Measurements from ENCODE around the gene LUZP4. TPM values are rescaled to one million over a fixed set of nuclear protein-coding genes. Genes with fewer than 3 reads are reported as not detected.

The LUZP4 gene
- total and polyA plus RNA-seq, 2 experiments from 2014 or later = not detected

- no peak overlapping the region for H3K27ac Mint-ChIP-seq
- Histone ChIP-seq H3K4me1 (ENCODE audit: insufficient read depth) (peaks cover 5% of the 10 kb centered on the region; the same call in 1 of the 2 replicates), H3K36me3 (ENCODE audit: insufficient read depth) (no peaks in the 10 kb centered on the region), H3K4me2 (peak overlapping the region; percentile 61), H3K27me3 (ENCODE audit: insufficient read depth) (no peaks in the 10 kb centered on the region), H3K79me2 (replicated peaks; ENCODE audit: insufficient read depth) (no peaks in the 10 kb centered on the region), H3K27ac (ENCODE audit: low read depth) (no peak overlapping the region), H3K9me2 (ENCODE audit: insufficient read depth) (no peaks in the 10 kb centered on the region), H3F3A (replicated peaks; ENCODE audit: low read depth) (no peaks in the 10 kb centered on the region), H4K20me1 (replicated peaks; ENCODE audit: insufficient read depth) (no peaks in the 10 kb centered on the region), H3K4me3 (peak overlapping the region; percentile 44), H2AFZ (no peak overlapping the region; the same call in 1 of the 2 replicates)
- no peak for TF ChIP-seq ZNF462 (CRISPR knock-in tag; IDR thresholded peaks at IDR 0.05)
- peak in 1 of 2 experiments; percentile 54; a peak in 2 of 4 replicates for TF ChIP-seq CTCF (conservative IDR thresholded peaks at IDR 0.05; ENCODE audit: low read depth in 2 of 2)
- TF ChIP-seq STAT1 (IDR thresholded peaks at IDR 0.05; ENCODE audit: unreplicated experiment) = no peak
- no peak for TF ChIP-seq JUNB (IDR thresholded peaks at IDR 0.05; ENCODE audit: unreplicated experiment)
- peaks cover 11% of the 10 kb centered on the region for H3K4me1 Mint-ChIP-seq
- DNase-seq (ENCODE audit: low spot score) (peak; percentile 66), ATAC-seq (peak; percentile 99)
- H3K4me3 Mint-ChIP-seq = peak overlapping the region; percentile 39; the same call in 2 of the 3 replicates
- no peaks in the 10 kb centered on the region for H3K27me3 Mint-ChIP-seq (ENCODE audit: insufficient read depth, low read depth, poor library complexity)
- no peaks in the 10 kb centered on the region; the same call in 1 of the 3 replicates for H3K36me3 Mint-ChIP-seq (ENCODE audit: low read depth)
- H3K9me3 Mint-ChIP-seq = peaks cover 6% of the 10 kb centered on the region; the same call in 2 of the 3 replicates
Measured at GRCh38 chrX:115311601-115312001, 22.1 kb downstream of the LUZP4 start.
